22Rv1 (cell line): ENCODE results near the gene HPS6.

Source experiments
- H3K27ac ChIP-seq: fragments of 450-650 bp; 2 replicates; pipeline ENCODE4 v1.5.1; 2017
- CTCF ChIP-seq: fragments of 450-650 bp; IDR thresholded peaks from 2 replicates; pipeline ENCODE4 v1.5.1; 2017; ENCODE audit warnings: mild to moderate bottlenecking
- ZFX ChIP-seq: fragments of 450-650 bp; IDR thresholded peaks from 2 replicates; pipeline ENCODE4 v1.6.1; 2017; ENCODE audit warnings: antibody characterized with exemption, borderline replicate concordance

Gene HPS6

GRCh38 chr10:102064503-102064867 is 664 bp upstream of the HPS6 start:
- no peak for TF ChIP-seq CTCF
- TF ChIP-seq ZFX = no peak
- peak overlapping the region; percentile 82 for H3K27ac ChIP-seq

- peak overlapping the region; percentile 82 for H3K27ac ChIP-seq
Observed at GRCh38 chr10:102065561-102066398, 631 bp downstream of the HPS6 start.

GRCh38 chr10:102066399-102067088 is 1.4 kb downstream of the HPS6 start:
- peak overlapping the region; percentile 82 for H3K27ac ChIP-seq
- TF ChIP-seq ZFX (no peak), CTCF (no peak)

More at GRCh38 chr10:102065561-102066398, 631 bp downstream of the HPS6 start:
- peak; percentile 16; the same call in 1 of the 2 replicates for TF ChIP-seq CTCF
- TF ChIP-seq ZFX = no peak

GRCh38 chr10:102067091-102067916 is 2.2 kb downstream of the HPS6 start:
- H3K27ac ChIP-seq = no peak overlapping the region

GRCh38 chr10:102068216-102068615 is 3.1 kb downstream of the HPS6 start:
- no peak overlapping the region for H3K27ac ChIP-seq
- TF ChIP-seq CTCF (no peak), ZFX (no peak)

More at GRCh38 chr10:102067091-102067916, 2.2 kb downstream of the HPS6 start:
- TF ChIP-seq ZFX = no peak
- TF ChIP-seq CTCF = no peak

GRCh38 chr10:102069071-102069470 is 3.9 kb downstream of the HPS6 start:
- no peak for TF ChIP-seq CTCF
- TF ChIP-seq ZFX = no peak
- H3K27ac ChIP-seq = no peak overlapping the region
